ENCODE measurements around the gene EFEMP1.

EFEMP1 gene

GRCh38 chr2:55958756-55959155 lies 35.2 kb upstream of the EFEMP1 start:
- Histone ChIP-seq H3K9me3 (ENCODE audit: low read depth, low read length) (no peaks in the 10 kb centered on the region), H3K9ac (ENCODE audit: insufficient read length) (no peak overlapping the region), H3K4me3 (no peak overlapping the region), H3K36me3 (ENCODE audit: insufficient read depth, low read length) (no peaks in the 10 kb centered on the region), H3K27ac (no peak overlapping the region)
- TF ChIP-seq FOXP2 (optimal IDR thresholded peaks at IDR 0.05; ENCODE audit: control extremely low read depth, extremely low read length, insufficient read depth) (no peak), POLR2AphosphoS5 (IDR thresholded peaks at IDR 0.05; ENCODE audit: borderline replicate concordance, low read depth, low read length) (no peak), EZH2 (IDR thresholded peaks at IDR 0.05) (no peak)
- DNase-seq (ENCODE audit: low read depth, low spot score): no peak

DNA sequence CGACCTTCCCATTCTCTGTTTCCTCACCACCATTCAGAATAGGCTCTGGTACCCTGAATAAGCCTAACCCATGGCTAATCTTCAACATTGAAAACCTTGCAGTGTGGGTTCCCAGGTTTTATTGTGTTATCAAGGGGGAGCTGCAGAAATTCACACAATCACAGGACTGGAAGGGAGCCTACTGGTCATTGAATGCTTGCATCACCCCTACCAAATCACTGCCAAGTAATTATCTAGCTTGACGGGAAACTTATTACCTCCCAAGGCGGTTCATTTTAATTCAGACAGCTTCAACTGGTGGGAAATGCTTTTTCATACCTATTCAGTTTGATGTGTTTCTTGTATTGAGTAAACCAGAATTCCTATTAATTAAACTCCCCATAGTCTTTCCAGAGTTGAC lies 33.6 kb upstream of the EFEMP1 start:
- H3K9me3 ChIP-seq (ENCODE audit: low read depth, low read length): no peaks in the 10 kb centered on the region
- TF ChIP-seq POLR2AphosphoS5 (IDR thresholded peaks at IDR 0.05; ENCODE audit: borderline replicate concordance, low read depth, low read length) (no peak), EZH2 (IDR thresholded peaks at IDR 0.05) (no peak), FOXP2 (optimal IDR thresholded peaks at IDR 0.05; ENCODE audit: control extremely low read depth, extremely low read length, insufficient read depth) (no peak)
- H3K9ac ChIP-seq (ENCODE audit: insufficient read length): no peak overlapping the region
- no peak overlapping the region for H3K27ac ChIP-seq
- no peak for DNase-seq (ENCODE audit: low read depth, low spot score)
- H3K36me3 ChIP-seq (ENCODE audit: insufficient read depth, low read length): no peaks in the 10 kb centered on the region
- no peak overlapping the region for H3K4me3 ChIP-seq

- H3K9ac ChIP-seq (ENCODE audit: insufficient read length): peak overlapping the region; percentile 17
- TF ChIP-seq FOXP2 (optimal IDR thresholded peaks at IDR 0.05; ENCODE audit: control extremely low read depth, extremely low read length, insufficient read depth) (no peak), EZH2 (IDR thresholded peaks at IDR 0.05) (no peak), POLR2AphosphoS5 (IDR thresholded peaks at IDR 0.05; ENCODE audit: borderline replicate concordance, low read depth, low read length) (no peak)
- H3K27ac ChIP-seq: no peak overlapping the region
- H3K9me3 ChIP-seq (ENCODE audit: low read depth, low read length): no peaks in the 10 kb centered on the region
- H3K36me3 ChIP-seq (ENCODE audit: insufficient read depth, low read length): no peaks in the 10 kb centered on the region
- no peak overlapping the region for H3K4me3 ChIP-seq
- no peak for DNase-seq (ENCODE audit: low read depth, low spot score)
Measured at GRCh38 chr2:55954306-55955035, 30.9 kb upstream of the EFEMP1 start.

DNA sequence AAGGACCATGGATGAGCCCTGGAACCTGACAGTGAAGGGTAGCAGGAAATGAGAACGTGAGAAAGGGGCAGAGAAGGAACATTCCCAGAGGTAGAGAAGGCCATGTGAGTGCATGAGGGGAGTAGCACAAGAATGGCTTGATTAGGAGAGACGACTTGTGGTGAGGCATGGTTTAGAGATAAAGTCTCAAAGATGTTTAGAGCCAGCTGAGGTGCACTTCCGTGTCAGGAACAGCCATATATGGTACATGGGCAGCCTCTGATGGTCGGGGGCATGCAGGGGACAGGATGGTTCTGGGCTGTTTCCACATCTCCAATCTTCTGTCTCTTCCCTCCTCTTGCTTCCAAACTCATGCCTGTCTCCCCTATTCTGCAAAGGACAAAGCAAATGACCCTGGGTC lies 28.8 kb upstream of the EFEMP1 start:
- no peak for TF ChIP-seq EZH2 (IDR thresholded peaks at IDR 0.05)
- TF ChIP-seq POLR2AphosphoS5 (IDR thresholded peaks at IDR 0.05; ENCODE audit: borderline replicate concordance, low read depth, low read length): no peak
- TF ChIP-seq FOXP2 (optimal IDR thresholded peaks at IDR 0.05; ENCODE audit: control extremely low read depth, extremely low read length, insufficient read depth): no peak
- no peak for DNase-seq (ENCODE audit: low read depth, low spot score)
- H3K9ac ChIP-seq (ENCODE audit: insufficient read length): no peak overlapping the region
- no peaks in the 10 kb centered on the region for H3K9me3 ChIP-seq (ENCODE audit: low read depth, low read length)
- no peak overlapping the region for H3K4me3 ChIP-seq
- no peak overlapping the region for H3K27ac ChIP-seq
- H3K36me3 ChIP-seq (ENCODE audit: insufficient read depth, low read length): no peaks in the 10 kb centered on the region

- Histone ChIP-seq H3K27ac (no peak overlapping the region), H3K36me3 (ENCODE audit: insufficient read depth, low read length) (no peaks in the 10 kb centered on the region), H3K9me3 (ENCODE audit: low read depth, low read length) (no peaks in the 10 kb centered on the region), H3K4me3 (no peak overlapping the region), H3K9ac (ENCODE audit: insufficient read length) (no peak overlapping the region)
- TF ChIP-seq EZH2 (IDR thresholded peaks at IDR 0.05) (no peak), POLR2AphosphoS5 (IDR thresholded peaks at IDR 0.05; ENCODE audit: borderline replicate concordance, low read depth, low read length) (no peak), FOXP2 (optimal IDR thresholded peaks at IDR 0.05; ENCODE audit: control extremely low read depth, extremely low read length, insufficient read depth) (no peak)
- no peak for DNase-seq (ENCODE audit: low read depth, low spot score)
Measured at GRCh38 chr2:55951533-55951932, 28.0 kb upstream of the EFEMP1 start.

GRCh38 chr2:55949613-55950012 lies 26.0 kb upstream of the EFEMP1 start:
- no peak overlapping the region for H3K4me3 ChIP-seq
- H3K9ac ChIP-seq (ENCODE audit: insufficient read length): no peak overlapping the region
- no peak overlapping the region for H3K27ac ChIP-seq
- no peak for TF ChIP-seq POLR2AphosphoS5 (IDR thresholded peaks at IDR 0.05; ENCODE audit: borderline replicate concordance, low read depth, low read length)
- TF ChIP-seq FOXP2 (optimal IDR thresholded peaks at IDR 0.05; ENCODE audit: control extremely low read depth, extremely low read length, insufficient read depth): no peak
- TF ChIP-seq EZH2 (IDR thresholded peaks at IDR 0.05): no peak
- no peaks in the 10 kb centered on the region for H3K9me3 ChIP-seq (ENCODE audit: low read depth, low read length)
- DNase-seq (ENCODE audit: low read depth, low spot score): no peak
- no peaks in the 10 kb centered on the region for H3K36me3 ChIP-seq (ENCODE audit: insufficient read depth, low read length)

DNA sequence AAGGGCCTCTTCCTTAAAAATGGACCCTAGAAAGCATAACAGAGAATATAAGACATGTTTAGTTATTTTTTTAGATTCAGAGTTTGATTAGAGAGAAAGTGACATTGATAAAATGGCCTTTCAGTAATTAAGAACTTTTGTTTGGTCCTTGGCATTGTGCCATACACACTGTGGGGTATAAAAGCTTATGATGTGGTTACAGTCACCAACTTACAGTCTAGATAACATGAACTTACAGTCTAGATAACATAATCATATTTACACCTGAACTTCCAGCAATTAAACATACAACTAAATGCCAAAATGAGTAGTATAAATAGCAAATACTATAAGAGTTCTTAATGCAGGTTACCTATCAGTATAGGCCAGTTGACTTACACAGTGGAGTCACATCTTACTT lies 25.6 kb upstream of the EFEMP1 start:
- Histone ChIP-seq H3K27ac (no peak overlapping the region), H3K4me3 (no peak overlapping the region), H3K9me3 (ENCODE audit: low read depth, low read length) (no peaks in the 10 kb centered on the region), H3K9ac (ENCODE audit: insufficient read length) (no peak overlapping the region), H3K36me3 (ENCODE audit: insufficient read depth, low read length) (no peaks in the 10 kb centered on the region)
- DNase-seq (ENCODE audit: low read depth, low spot score): no peak
- TF ChIP-seq FOXP2 (optimal IDR thresholded peaks at IDR 0.05; ENCODE audit: control extremely low read depth, extremely low read length, insufficient read depth): no peak
- TF ChIP-seq EZH2 (IDR thresholded peaks at IDR 0.05): no peak
- TF ChIP-seq POLR2AphosphoS5 (IDR thresholded peaks at IDR 0.05; ENCODE audit: borderline replicate concordance, low read depth, low read length): no peak

DNA sequence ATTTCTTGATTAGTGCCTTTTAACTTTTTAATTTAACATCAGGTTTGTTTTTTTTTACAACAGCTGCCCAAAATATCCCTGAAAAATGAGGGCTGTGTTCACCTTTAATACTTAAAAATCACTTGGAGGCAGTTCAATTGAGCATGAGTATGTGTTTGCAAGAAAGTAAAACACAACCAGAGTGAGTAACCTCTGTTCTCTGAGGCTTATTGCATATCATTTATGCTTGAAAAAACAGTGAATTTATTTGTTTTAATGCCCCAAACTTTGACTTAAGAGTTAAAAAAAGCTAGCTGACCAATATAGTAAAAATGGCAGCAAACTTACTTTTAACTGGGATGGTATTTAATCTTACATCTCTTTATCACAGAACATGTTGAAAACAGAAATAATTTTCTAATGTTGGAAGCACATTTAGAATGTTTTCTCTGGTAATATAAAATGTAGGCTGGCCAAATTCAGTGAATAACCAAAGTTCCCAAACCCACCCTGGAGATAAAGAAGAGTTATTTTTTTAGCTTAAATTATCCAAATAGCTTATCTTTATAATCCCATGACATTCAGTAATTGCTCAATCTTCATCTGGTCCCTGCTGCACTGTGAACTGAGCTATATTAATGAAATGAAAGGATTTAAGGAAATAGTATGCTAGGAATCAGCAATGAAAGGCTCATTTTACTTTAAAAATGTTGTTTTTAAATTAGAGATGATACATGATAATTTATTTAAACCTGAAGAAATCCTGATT lies 24.8 kb upstream of the EFEMP1 start:
- DNase-seq (ENCODE audit: low read depth, low spot score): no peak
- no peak overlapping the region for H3K4me3 ChIP-seq
- TF ChIP-seq FOXP2 (optimal IDR thresholded peaks at IDR 0.05; ENCODE audit: control extremely low read depth, extremely low read length, insufficient read depth) (no peak), EZH2 (IDR thresholded peaks at IDR 0.05) (no peak), POLR2AphosphoS5 (IDR thresholded peaks at IDR 0.05; ENCODE audit: borderline replicate concordance, low read depth, low read length) (no peak)
- no peaks in the 10 kb centered on the region for H3K9me3 ChIP-seq (ENCODE audit: low read depth, low read length)
- no peaks in the 10 kb centered on the region for H3K36me3 ChIP-seq (ENCODE audit: insufficient read depth, low read length)
- H3K9ac ChIP-seq (ENCODE audit: insufficient read length): no peak overlapping the region
- no peak overlapping the region for H3K27ac ChIP-seq
